GM21786 (cell line): Measurements from ENCODE around the gene SLC16A12.
"Not testable (repeated sequence)": the region's sequence is repeated elsewhere in the genome, so short reads cannot be mapped to it uniquely, and the experiment has no call there.

Experiments
- ATAC-seq: cut with Tn5 transposase; IDR thresholded peaks from one replicate; pipeline ENCODE4 v1.9.1; 2021; ENCODE audit not compliant: unreplicated experiment

Gene SLC16A12

GRCh38 chr10:89549510-89549909 is 14.1 kb upstream of the SLC16A12 start:
- ATAC-seq, result no peak

- ATAC-seq, result no peak
Observed at GRCh38 chr10:89548673-89549072, 13.3 kb upstream of the SLC16A12 start.

- no peak for ATAC-seq
Observed at GRCh38 chr10:89547853-89548513, 12.6 kb upstream of the SLC16A12 start.

GRCh38 chr10:89546651-89547050 is 11.3 kb upstream of the SLC16A12 start:
- ATAC-seq, result not testable (repeated sequence)

- ATAC-seq, result no peak
Observed at GRCh38 chr10:89543841-89544240, 8.4 kb upstream of the SLC16A12 start.

- no peak for ATAC-seq
Observed at GRCh38 chr10:89540420-89540949, 5.1 kb upstream of the SLC16A12 start.

GRCh38 chr10:89537364-89537763 is 2.0 kb upstream of the SLC16A12 start:
- ATAC-seq, result no peak

- no peak for ATAC-seq
Observed at GRCh38 chr10:89536013-89536354, 590 bp upstream of the SLC16A12 start.

- no peak for ATAC-seq
Observed at GRCh38 chr10:89534826-89535166, 598 bp downstream of the SLC16A12 start.

- no peak for ATAC-seq
Observed at GRCh38 chr10:89532476-89532875, 2.9 kb downstream of the SLC16A12 start.

- ATAC-seq, result no peak
Observed at GRCh38 chr10:89531359-89531758, 4.0 kb downstream of the SLC16A12 start.

GRCh38 chr10:89529711-89530110 is 5.7 kb downstream of the SLC16A12 start:
- not testable (repeated sequence) for ATAC-seq

- ATAC-seq, result no peak
Observed at GRCh38 chr10:89526358-89526757, 9.0 kb downstream of the SLC16A12 start.

GRCh38 chr10:89525556-89525955 is 9.8 kb downstream of the SLC16A12 start:
- no peak for ATAC-seq

GRCh38 chr10:89524279-89524678 is 11.1 kb downstream of the SLC16A12 start:
- ATAC-seq, result no peak

- ATAC-seq, result no peak
Observed at GRCh38 chr10:89523274-89523673, 12.1 kb downstream of the SLC16A12 start.

GRCh38 chr10:89522463-89522862 is 12.9 kb downstream of the SLC16A12 start:
- ATAC-seq, result no peak

GRCh38 chr10:89521368-89521767 is 14.0 kb downstream of the SLC16A12 start:
- no peak for ATAC-seq

GRCh38 chr10:89520706-89521105 is 14.7 kb downstream of the SLC16A12 start:
- ATAC-seq, result no peak

GRCh38 chr10:89518876-89519842 is 16.2 kb downstream of the SLC16A12 start:
- ATAC-seq, result no peak

GRCh38 chr10:89518108-89518507 is 17.3 kb downstream of the SLC16A12 start:
- no peak for ATAC-seq
